ENCODE data around the gene ADAMTSL1.
A peak's percentile ranks its signal among the peaks of the same experiment; 100 is the strongest.

ADAMTSL1 gene

DNA sequence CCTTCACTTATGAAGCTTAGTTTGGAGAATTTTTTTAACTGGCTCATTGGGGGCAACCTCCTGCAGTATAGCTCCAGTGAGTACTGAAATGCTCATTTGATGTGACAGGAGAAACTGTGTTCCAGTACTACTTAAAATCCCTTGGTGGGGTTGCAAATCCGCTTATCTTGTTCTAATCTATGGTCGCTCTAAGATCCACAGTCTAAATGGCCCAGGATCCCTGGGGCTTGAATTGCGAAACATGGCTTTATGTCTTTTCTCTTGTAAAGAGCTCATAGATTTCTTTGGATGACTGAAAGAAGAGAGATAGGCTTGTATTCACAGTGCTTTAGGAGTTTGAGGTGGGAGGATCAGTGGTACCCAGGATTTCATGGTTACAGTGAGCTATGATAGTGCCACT, 52.7 kb downstream of the ADAMTSL1 start:
- H3K4me3 ChIP-seq (ENCODE audit: control insufficient read depth, low read depth, low read length) = no peak overlapping the region
- DNase-seq (ENCODE audit: low read depth) = no peak
- no peak for TF ChIP-seq CTCF (conservative IDR thresholded peaks at IDR 0.05; ENCODE audit: control insufficient read depth, insufficient read depth, low read depth, low read length)

DNA sequence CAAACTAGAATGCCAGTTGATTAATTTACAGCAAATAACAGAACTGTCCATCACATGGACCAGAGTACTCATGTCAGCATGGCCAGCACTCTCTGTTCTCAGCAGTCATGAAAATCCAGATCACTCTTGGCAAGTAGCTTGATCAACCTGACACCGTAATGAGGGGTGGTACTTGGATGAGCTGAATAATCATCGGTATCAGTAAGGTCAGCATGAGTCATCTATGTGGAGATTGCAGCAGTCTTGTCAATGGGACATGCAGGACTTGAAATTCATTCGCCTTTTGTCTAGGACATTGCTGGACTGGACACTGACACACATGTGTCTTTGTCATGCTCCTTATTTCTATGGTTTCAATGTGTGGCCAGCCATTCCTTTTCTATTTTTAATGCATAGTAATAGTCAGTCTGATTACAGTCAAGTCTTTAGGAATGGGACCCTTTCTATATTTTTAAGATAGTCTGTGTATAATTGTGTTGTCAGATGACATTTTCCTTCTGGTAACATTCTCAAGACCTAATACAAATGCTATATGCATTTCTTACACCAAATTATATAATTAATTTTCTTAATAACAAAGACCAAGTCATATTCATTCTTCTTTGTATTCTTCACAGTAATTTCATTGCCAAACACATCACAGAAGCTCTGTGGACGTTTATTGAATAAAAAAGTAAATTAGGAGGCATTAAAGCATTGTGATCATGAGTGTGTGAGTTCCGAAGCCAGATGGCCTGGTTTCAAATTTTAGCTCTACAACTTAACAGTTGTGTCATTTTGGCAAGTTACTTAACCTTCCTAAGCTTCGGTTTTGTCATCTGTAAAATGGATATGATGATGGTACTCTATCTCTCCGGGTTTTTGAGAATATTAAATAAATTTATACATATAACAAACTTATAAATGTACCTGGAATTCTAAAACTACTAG, 57.4 kb downstream of the ADAMTSL1 start:
- no peak overlapping the region for H3K4me3 ChIP-seq (ENCODE audit: control insufficient read depth, low read depth, low read length)
- DNase-seq (ENCODE audit: low read depth) = peak; percentile 61

DNA sequence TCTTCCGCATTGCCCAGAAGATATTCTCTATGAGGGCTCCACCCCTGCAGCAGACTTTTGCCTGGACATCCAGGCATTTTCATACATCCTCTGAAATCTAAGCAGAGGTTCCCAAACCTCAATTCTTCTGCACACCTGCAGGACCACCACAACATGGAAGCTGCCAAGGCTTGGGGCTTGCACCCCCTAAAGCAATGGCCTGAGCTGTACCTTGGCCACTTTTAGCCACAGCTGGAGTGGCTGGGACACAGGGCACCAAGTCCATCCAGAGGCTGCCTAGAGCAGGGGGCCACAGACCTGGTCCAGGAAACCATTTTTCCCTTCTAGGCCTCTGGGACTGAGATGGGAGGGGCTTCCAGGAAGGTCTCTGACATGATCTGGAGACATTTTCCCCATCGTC, 60.7 kb downstream of the ADAMTSL1 start:
- TF ChIP-seq CTCF (conservative IDR thresholded peaks at IDR 0.05; ENCODE audit: control insufficient read depth, insufficient read depth, low read depth, low read length) = no peak
- H3K4me3 ChIP-seq (ENCODE audit: control insufficient read depth, low read depth, low read length) = no peak overlapping the region
- DNase-seq (ENCODE audit: low read depth) = no peak

More for the DNA sequence above, 57.4 kb downstream of the ADAMTSL1 start:
- no peak for TF ChIP-seq CTCF (conservative IDR thresholded peaks at IDR 0.05; ENCODE audit: control insufficient read depth, insufficient read depth, low read depth, low read length)

DNA sequence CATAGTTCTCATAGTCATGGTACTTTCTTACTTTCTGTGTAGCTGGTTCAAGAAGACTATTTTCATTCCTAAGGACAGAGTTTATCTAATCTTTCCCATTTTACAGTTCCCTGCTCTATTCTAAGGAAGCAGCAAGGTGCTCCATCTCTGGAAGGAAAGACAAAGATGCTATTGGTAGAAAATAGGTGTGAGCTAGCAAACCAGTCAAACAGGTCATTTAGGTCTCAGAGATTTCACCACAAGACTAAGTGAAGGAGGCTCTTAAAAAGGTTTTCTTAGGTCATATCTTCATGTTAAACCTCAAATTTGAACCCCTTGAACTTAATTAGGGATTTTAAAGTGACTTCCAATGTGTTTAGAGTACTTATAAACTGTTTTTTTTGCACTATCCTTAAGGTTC, 62.6 kb downstream of the ADAMTSL1 start:
- no peak overlapping the region for H3K4me3 ChIP-seq (ENCODE audit: control insufficient read depth, low read depth, low read length)
- TF ChIP-seq CTCF (conservative IDR thresholded peaks at IDR 0.05; ENCODE audit: control insufficient read depth, insufficient read depth, low read depth, low read length) = no peak
- no peak for DNase-seq (ENCODE audit: low read depth)

GRCh38 chr9:18539203-18539693, 65.3 kb downstream of the ADAMTSL1 start:
- no peak overlapping the region for H3K4me3 ChIP-seq (ENCODE audit: control insufficient read depth, low read depth, low read length)
- DNase-seq (ENCODE audit: low read depth) = no peak
- TF ChIP-seq CTCF (conservative IDR thresholded peaks at IDR 0.05; ENCODE audit: control insufficient read depth, insufficient read depth, low read depth, low read length) = no peak

DNA sequence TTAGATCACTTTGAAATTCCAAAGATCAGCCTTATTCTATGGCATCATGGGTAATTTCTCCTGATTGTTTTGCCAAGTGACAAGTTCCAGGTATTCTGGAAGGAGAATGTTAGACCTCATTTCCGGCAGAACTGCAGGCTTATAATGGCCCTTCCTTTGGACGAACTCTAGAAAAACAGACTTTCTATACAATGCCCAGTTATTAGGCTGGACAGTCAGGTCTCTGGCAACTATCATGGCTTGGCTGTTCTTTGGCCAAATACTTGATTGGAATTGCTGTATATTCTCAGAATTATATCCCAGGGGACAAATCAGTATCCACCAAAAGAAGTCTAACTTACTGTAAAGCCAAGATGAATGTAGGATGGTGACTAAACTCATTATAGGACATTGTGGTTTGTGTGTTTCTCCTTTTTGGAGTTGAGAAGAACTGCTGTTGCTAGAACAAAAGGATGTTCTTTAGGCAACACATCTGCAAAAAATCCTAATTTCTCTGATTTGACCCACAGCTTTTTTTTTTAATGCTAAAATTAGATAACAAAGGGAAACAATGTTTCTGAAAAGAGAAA, 69.0 kb downstream of the ADAMTSL1 start:
- DNase-seq (ENCODE audit: low read depth) = peak; percentile 91
- H3K4me3 ChIP-seq (ENCODE audit: control insufficient read depth, low read depth, low read length) = no peak overlapping the region
- no peak for TF ChIP-seq CTCF (conservative IDR thresholded peaks at IDR 0.05; ENCODE audit: control insufficient read depth, insufficient read depth, low read depth, low read length)
